Renal cortical epithelial cell (primary cell): ENCODE data around the gene IP6K1. TPM values are rescaled to one million over a fixed set of nuclear protein-coding genes. Genes with fewer than 3 reads are reported as not detected.
"Not testable (repeated sequence)": the region's sequence is repeated elsewhere in the genome, so short reads cannot be mapped to it uniquely, and the experiment has no call there.

ENCODE experiments used
- DNase-seq: peaks from one replicate; pipeline ENCODE4 v3.0.0-alpha.2; 2011; ENCODE audit warnings: low read depth
- total RNA-seq: library from RNA; depleted of rRNA; stranded (reverse); fragments of >200 nt; gene quantifications from 2 replicates; pipeline ENCODE4 v1.2.3, GENCODE V29; 2014

The IP6K1 gene
- total RNA-seq, 1 donor from 2014 or later = 78.5 TPM

GRCh38 chr3:49689046-49689907 lies 97.1 kb downstream of the IP6K1 start, which contains the start of the genes MST1 and RNF123:
Gene MST1 (minus strand): TSS chr3:49689474. CDS start chr3:49688691, 783 bp downstream.
Gene RNF123 (plus strand): TSS chr3:49689557. CDS start chr3:49691166, 1,609 bp downstream.
- peak; percentile 69 for DNase-seq

DNA sequence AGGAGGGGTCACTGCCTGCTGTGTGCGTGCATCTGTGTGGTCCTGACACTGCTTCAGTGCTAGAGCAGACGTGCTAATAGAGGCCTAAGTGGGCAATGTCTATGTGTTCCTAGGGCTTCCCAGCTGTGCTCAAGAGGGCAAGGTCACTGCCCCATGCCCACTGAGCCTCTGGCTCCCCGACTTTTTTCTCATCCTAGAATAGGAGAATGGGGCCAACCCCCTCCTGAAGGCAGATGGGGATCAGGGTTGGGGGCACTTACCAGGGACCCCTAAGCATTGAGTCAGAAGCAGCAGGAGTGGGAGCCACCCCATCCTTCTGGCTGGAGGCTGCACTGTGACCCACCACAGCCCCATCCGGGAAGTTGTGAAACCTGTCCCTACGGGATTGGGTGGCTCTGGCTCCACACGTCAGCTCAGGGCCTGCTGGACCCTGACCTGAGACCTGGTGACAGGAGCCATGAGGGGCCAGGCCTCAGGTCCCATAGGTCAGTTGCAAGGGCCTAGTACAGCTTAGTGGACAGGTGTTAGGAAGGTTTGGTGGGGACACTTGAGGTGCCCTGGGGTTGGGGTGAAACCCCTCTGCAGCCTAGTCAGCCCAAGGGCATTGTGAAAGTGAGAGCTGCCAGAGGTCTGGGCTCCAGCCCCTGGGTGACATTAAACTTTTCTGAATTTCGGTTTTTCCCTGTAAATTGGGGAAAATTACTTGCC lies 97.8 kb downstream of the IP6K1 start:
- not testable (repeated sequence) for DNase-seq

- DNase-seq = not testable (repeated sequence)
These were observed 98.9 kb downstream of the IP6K1 start for GRCh38 chr3:49687424-49687795.

DNA sequence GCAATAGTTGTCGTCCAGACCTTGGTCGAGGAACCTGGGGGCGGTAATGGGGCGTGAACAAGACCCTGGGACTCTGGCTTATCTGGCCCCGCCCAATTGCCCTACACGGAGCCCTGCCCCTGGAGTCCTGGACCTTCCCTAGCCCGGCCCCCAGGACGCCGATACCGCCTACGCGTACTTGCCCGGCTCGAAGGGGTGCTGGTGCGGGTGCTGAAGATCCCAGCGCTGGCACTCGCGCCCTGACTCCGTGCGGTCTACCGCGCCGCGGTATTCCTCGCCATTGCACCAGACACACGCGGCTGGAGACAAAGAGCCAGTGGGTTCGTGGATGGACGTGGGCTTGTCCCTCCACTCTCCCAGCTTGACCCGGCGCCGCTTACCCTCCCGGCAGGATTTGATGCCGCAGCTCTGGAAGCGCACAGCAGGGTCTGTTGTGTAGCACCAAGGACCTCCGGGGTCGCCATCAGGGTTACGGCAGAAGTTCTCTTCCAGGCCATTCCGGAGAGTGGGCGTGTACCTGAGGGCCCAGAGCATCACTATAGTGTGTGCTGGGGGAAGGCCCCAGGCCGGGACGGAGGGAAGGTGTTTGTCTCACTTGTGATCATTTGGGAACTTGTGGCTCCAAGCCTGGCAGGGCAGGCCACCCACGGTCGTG lies 99.4 kb downstream of the IP6K1 start:
- peak; percentile 57 for DNase-seq

DNA sequence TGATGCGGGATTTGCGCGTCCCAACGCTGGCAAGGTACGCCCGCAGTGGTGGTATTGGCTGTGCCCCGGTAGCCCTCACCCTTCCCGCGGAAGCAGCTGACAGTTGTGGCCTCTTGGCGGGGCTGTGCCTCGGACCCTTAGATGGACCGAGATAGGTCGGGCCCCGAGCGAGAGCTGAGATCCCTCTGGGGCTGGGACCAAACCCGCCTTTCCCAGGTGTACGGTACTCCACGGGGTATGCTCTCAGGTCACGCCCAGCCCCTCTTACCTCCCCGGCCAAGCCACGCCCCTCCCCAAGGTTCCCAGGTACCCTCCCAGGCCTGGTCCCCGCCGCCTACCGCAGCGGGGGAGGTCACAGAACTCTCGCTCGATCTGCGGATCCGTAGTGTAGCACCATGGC lies 100.0 kb downstream of the IP6K1 start:
- DNase-seq = not testable (repeated sequence)

DNA sequence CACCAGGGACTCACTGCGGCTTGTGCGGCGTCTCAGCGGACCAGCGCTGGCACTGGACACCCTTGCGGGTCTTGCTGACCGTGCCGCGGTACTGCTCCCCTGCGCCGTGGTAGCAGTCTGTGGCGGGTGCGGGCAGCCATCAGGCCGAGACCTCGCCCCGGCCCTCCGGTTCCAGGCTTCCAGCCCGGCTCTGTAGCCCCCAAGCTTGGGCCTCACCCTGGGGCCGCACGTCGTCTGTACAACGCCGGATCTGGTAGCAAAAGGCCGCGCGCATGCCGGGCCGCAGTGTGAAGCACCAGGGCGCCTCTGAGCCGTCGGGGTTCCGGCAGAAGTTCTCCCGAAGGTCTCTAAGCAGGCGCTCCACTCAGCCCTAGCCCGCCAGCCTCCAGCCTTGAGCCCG lies 100.5 kb downstream of the IP6K1 start:
- not testable (repeated sequence) for DNase-seq

DNA sequence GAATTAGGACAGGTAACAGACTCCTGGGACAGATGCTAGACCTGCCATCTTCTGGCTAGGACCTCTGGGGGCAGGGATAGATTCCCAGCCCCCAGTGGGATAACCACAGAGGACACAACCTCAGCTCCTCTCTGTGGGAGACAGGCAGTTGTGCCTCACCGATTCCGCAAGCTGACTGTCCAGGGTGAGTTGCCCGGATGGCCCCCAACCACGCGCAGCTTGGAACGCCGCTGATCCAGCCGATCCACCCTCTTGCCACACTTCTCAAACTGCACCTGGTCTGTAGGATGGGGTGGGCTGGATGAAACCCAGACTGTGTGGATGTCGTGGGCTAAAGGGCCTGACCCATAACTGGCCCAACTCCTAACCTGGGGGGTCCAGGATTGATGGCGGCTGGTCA lies 101.2 kb downstream of the IP6K1 start:
- DNase-seq = not testable (repeated sequence)

GRCh38 chr3:49684453-49684852 lies 101.9 kb downstream of the IP6K1 start:
- not testable (repeated sequence) for DNase-seq

DNA sequence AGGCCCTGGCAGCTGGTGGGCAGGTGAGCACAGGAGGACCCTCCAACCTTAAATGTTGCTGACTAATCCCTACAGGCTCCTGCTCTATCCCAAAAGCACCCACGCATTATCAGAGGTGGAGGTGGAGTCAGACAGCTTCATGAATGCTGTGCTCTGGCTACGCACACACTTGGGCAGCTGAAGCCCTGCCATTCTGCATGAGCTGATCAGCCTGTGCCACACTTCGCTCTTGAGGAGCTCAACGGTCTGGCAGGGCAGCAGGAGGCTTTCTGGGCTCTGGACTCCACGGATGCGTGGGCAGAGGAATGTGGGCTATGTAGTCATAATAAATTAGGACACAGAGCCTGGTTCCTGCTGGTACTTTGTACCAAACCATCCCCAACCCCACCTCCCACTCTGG lies 103.2 kb downstream of the IP6K1 start:
- DNase-seq = peak; percentile 79

- DNase-seq = no peak
These were observed 104.8 kb downstream of the IP6K1 start for GRCh38 chr3:49681543-49681942.

- no peak for DNase-seq
These were observed 105.2 kb downstream of the IP6K1 start for GRCh38 chr3:49681232-49681522.

DNA sequence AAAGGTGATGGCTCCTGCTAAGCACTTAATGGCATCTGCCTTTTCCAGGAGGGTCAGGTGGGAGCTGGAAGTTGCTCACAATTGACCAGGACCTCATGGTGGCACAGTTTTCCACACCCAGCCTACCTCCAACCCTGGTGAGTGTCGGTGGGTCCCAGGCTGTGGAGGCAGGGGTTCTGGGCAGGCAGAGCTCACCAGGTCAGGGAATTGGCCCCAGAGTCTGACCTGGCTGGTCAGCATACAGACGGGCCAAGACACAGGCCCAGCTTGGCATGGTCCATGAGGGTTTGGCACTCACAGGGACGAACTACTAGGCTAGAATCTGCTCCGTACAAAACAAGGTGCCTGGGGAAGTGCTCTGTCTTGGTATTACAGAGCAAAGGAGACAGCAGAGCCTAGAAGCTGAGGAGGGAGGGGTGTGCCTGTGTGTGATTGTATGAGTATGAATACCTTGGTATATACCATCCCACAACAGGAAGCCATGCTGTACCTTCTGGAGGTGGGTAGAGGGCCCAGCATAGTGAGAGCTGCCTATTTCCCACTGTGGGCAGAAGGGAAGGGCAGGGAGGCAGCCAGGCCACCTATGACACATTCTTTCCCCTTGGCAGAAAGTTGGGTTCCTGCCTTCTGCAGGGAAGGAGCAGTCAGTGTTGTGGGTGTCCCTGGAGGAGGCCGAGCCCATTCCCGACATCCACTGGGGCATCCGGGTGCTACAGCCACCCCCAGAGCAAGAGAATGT lies 105.7 kb downstream of the IP6K1 start:
- DNase-seq = no peak

- no peak for DNase-seq
These were observed 110.4 kb downstream of the IP6K1 start for GRCh38 chr3:49675912-49676311.

- no peak for DNase-seq
These were observed 111.8 kb downstream of the IP6K1 start for GRCh38 chr3:49674497-49674983.

Other genes starting within 250 kb of the IP6K1 start
- gene BSN, start 232.1 kb downstream of the IP6K1 start, total RNA-seq = 0.25 TPM in 1 of 2 replicates, not detected in the other
- 233 and 345 TPM in 2 replicates for gene APEH, start 112.2 kb downstream of the IP6K1 start, total RNA-seq
- 2.3 and 11.7 TPM in 2 replicates for gene MST1, start 97.1 kb downstream of the IP6K1 start, total RNA-seq
- gene RNF123, start 97.0 kb downstream of the IP6K1 start, total RNA-seq = 11.8 and 36.9 TPM in 2 replicates
- not detected in 2 replicates for gene AMIGO3, start 66.9 kb downstream of the IP6K1 start, total RNA-seq
- gene GMPPB, start 62.6 kb downstream of the IP6K1 start, total RNA-seq = 34.8 and 53.7 TPM in 2 replicates
- not detected in 2 replicates for gene CDHR4, start 13.3 kb upstream of the IP6K1 start, total RNA-seq
- gene INKA1, start 16.7 kb upstream of the IP6K1 start, total RNA-seq = 0.15 and 0.17 TPM in 2 replicates
- 24.8 and 25.1 TPM in 2 replicates for gene UBA7, start 27.4 kb upstream of the IP6K1 start, total RNA-seq
- gene TRAIP, start 70.0 kb upstream of the IP6K1 start, total RNA-seq = 1.6 and 2.8 TPM in 2 replicates
- gene CAMKV, start 83.4 kb upstream of the IP6K1 start, total RNA-seq = under 0.01 TPM in 1 of 2 replicates, not detected in the other
- 1.6 and 5.7 TPM in 2 replicates for gene MST1R, start 117.3 kb upstream of the IP6K1 start, total RNA-seq
- 9.9 and 10.8 TPM in 2 replicates for gene MON1A, start 143.3 kb upstream of the IP6K1 start, total RNA-seq
- gene RBM6, start 153.6 kb upstream of the IP6K1 start, total RNA-seq = 26.6 and 58.4 TPM in 2 replicates